Fibroblast of upper back skin (primary cell): ENCODE data around the gene PPP2R2C.

ENCODE experiments used
- DNase-seq: peaks from one replicate; pipeline ENCODE4 v3.0.0-alpha.2; 2013

PPP2R2C gene

GRCh38 chr4:6446538-6447451 is 25.6 kb downstream of the PPP2R2C start:
- no peak for DNase-seq

- no peak for DNase-seq
Measured at GRCh38 chr4:6446130-6446482, 26.3 kb downstream of the PPP2R2C start.

GRCh38 chr4:6445403-6446129 is 26.8 kb downstream of the PPP2R2C start:
- no peak for DNase-seq

- DNase-seq: no peak
Measured at GRCh38 chr4:6444582-6444981, 27.8 kb downstream of the PPP2R2C start.

- DNase-seq: no peak
Measured at GRCh38 chr4:6443035-6444023, 29.1 kb downstream of the PPP2R2C start.

GRCh38 chr4:6442555-6442954 is 29.9 kb downstream of the PPP2R2C start:
- DNase-seq: no peak

GRCh38 chr4:6441758-6442157 is 30.7 kb downstream of the PPP2R2C start:
- DNase-seq: no peak

- no peak for DNase-seq
Measured at GRCh38 chr4:6441202-6441582, 31.2 kb downstream of the PPP2R2C start.

- DNase-seq: no peak
Measured at GRCh38 chr4:6440506-6441201, 31.8 kb downstream of the PPP2R2C start.

GRCh38 chr4:6439120-6439762 is 33.2 kb downstream of the PPP2R2C start:
- no peak for DNase-seq

- DNase-seq: no peak
Measured at GRCh38 chr4:6437826-6438238, 34.6 kb downstream of the PPP2R2C start.

- DNase-seq: no peak
Measured at GRCh38 chr4:6435010-6435409, 37.4 kb downstream of the PPP2R2C start.

GRCh38 chr4:6430927-6431326 is 41.5 kb downstream of the PPP2R2C start:
- DNase-seq: no peak

GRCh38 chr4:6427439-6428090 is 44.8 kb downstream of the PPP2R2C start:
- DNase-seq: no peak

GRCh38 chr4:6426571-6427438 is 45.6 kb downstream of the PPP2R2C start:
- no peak for DNase-seq

- DNase-seq: no peak
Measured at GRCh38 chr4:6425911-6426310, 46.5 kb downstream of the PPP2R2C start.

- no peak for DNase-seq
Measured at GRCh38 chr4:6425336-6425735, 47.1 kb downstream of the PPP2R2C start.

- no peak for DNase-seq
Measured at GRCh38 chr4:6424425-6424824, 48.0 kb downstream of the PPP2R2C start.

GRCh38 chr4:6423575-6423974 is 48.8 kb downstream of the PPP2R2C start:
- no peak for DNase-seq

- DNase-seq: no peak
Measured at GRCh38 chr4:6422866-6423265, 49.5 kb downstream of the PPP2R2C start.
